Measurements from ENCODE around the gene PPFIBP1. TPM values are rescaled to one million over a fixed set of nuclear protein-coding genes. Genes with fewer than 3 reads are reported as not detected.
A peak's percentile ranks its signal among the peaks of the same experiment; 100 is the strongest.

Gene PPFIBP1
- total RNA-seq, 1 donor from 2014 or later = 31.1 TPM

DNA sequence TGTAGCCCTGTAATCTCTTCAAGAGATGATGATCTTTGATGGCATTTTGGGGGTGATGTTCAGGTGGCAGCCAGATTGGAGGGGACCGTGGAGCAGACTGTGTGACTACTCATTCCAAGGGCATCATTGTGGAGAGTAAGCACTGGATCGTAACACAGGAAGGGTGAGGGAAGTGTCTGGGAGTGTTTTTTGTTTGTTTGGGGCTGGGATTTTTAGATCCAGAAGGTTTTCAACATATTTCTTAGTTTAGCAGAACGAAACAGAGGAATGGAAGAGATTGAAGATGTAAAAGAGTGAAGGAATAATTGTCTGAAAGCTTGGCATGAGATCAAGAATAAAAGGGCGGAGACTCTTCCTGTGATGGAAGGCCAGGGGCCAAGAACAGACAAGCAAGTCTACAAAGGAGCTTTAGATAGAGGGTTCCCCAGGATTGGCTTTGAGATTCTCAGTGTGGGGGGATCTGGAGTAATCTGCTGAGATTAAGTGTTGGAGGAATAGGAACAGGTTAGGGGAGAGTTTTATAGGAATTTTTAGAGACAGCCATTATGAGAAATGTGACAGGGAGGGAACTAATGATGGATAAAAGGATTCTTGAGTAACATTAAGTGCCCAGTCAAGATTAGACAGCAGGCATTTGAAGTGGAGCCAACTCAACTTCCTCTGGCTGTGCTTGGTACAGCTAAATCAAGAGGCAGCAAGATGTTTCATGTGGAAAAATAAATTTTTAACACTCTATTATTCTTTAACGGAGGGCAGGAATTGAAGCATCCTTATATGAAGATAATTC is 92.5 kb downstream of the PPFIBP1 start:
- Histone ChIP-seq H3K27me3 (ENCODE audit: control insufficient read depth, insufficient read depth, low read length) (no peaks in the 10 kb centered on the region), H3K4me3 (ENCODE audit: low read depth, low read length) (no peak overlapping the region), H3K36me3 (ENCODE audit: control insufficient read depth, insufficient read depth, low read length) (peaks cover 4% of the 10 kb centered on the region)
- FAIRE-seq (no peak), DNase-seq (ENCODE audit: low read depth) (peak; percentile 41)
- TF ChIP-seq, protein P1, sequence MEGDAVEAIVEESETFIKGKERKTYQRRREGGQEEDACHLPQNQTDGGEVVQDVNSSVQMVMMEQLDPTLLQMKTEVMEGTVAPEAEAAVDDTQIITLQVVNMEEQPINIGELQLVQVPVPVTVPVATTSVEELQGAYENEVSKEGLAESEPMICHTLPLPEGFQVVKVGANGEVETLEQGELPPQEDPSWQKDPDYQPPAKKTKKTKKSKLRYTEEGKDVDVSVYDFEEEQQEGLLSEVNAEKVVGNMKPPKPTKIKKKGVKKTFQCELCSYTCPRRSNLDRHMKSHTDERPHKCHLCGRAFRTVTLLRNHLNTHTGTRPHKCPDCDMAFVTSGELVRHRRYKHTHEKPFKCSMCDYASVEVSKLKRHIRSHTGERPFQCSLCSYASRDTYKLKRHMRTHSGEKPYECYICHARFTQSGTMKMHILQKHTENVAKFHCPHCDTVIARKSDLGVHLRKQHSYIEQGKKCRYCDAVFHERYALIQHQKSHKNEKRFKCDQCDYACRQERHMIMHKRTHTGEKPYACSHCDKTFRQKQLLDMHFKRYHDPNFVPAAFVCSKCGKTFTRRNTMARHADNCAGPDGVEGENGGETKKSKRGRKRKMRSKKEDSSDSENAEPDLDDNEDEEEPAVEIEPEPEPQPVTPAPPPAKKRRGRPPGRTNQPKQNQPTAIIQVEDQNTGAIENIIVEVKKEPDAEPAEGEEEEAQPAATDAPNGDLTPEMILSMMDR (IDR thresholded peaks at IDR 0.05; ENCODE audit: insufficient read depth, low read length, severe bottlenecking) = no peak

DNA sequence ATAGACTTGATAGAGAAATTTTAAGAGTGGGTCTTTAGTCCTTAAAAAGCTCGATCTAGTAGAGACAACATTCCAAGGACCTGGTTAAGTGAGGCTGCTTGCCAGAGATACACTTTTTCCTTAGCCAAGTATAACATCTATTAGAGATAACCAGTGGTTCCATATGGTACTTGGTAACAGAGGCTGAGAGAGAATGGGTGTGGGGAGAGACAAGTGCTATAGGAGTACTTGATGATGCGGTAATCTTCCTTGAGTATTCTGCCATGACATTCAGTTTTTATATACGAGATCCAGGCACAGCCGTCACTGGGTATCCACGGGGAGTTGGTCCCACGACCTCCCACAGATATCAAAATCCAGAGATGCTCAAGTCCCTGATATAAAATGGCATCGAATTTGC is 94.8 kb downstream of the PPFIBP1 start:
- FAIRE-seq (no peak), DNase-seq (ENCODE audit: low read depth) (no peak)
- H3K4me3 ChIP-seq (ENCODE audit: low read depth, low read length) = no peak overlapping the region
- H3K27me3 ChIP-seq (ENCODE audit: control insufficient read depth, insufficient read depth, low read length) = no peaks in the 10 kb centered on the region
- TF ChIP-seq, protein P1 (IDR thresholded peaks at IDR 0.05; ENCODE audit: insufficient read depth, low read length, severe bottlenecking) = no peak
- peaks cover 3% of the 10 kb centered on the region for H3K36me3 ChIP-seq (ENCODE audit: control insufficient read depth, insufficient read depth, low read length)

DNA sequence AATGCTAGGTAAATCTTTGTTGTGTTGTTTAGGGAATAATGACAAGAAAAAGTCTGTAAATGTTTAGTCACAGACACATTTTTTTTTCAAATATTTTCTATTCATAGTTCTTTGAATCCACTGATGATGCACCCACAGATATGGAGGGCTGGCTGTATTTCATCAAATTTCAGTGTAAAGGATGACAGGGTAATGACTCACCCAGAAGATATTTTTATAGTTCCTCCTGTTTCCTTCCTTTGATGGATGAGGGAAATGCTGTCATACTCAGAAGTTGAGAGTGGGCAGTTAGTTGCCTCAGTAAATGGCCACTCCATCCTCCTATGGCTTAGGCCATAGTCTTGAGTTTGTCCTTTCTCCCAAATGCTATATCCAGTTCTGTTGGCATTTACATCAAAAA is 95.3 kb downstream of the PPFIBP1 start:
- H3K36me3 ChIP-seq (ENCODE audit: control insufficient read depth, insufficient read depth, low read length) = peaks cover 3% of the 10 kb centered on the region
- TF ChIP-seq, protein P1 (IDR thresholded peaks at IDR 0.05; ENCODE audit: insufficient read depth, low read length, severe bottlenecking) = no peak
- no peak overlapping the region for H3K4me3 ChIP-seq (ENCODE audit: low read depth, low read length)
- H3K27me3 ChIP-seq (ENCODE audit: control insufficient read depth, insufficient read depth, low read length) = no peaks in the 10 kb centered on the region
- DNase-seq (ENCODE audit: low read depth) = peak; percentile 91
- no peak for FAIRE-seq

DNA sequence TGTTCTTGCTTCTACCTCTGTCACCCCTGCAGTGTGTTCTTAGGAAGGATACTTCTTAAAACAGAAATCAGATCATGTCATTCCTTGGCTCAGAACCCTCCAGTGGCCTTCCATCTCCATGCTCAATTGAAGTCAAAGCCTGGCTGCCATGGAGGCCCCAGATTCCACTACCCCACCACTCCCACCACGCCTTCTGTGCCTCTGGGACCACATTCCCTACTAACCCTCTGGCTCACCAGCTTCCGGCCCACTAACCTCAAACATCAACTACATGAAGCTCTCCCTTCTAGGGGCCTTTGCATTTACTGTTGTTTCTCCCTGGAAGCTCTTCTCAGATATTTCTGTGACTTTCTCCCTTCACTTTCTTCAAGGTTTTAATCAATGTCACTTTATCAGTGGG is 96.1 kb downstream of the PPFIBP1 start:
- Histone ChIP-seq H3K4me3 (ENCODE audit: low read depth, low read length) (no peak overlapping the region), H3K27me3 (ENCODE audit: control insufficient read depth, insufficient read depth, low read length) (no peaks in the 10 kb centered on the region), H3K36me3 (ENCODE audit: control insufficient read depth, insufficient read depth, low read length) (peaks cover 3% of the 10 kb centered on the region)
- FAIRE-seq = no peak
- DNase-seq (ENCODE audit: low read depth) = no peak
- TF ChIP-seq, protein P1 (IDR thresholded peaks at IDR 0.05; ENCODE audit: insufficient read depth, low read length, severe bottlenecking) = no peak

DNA sequence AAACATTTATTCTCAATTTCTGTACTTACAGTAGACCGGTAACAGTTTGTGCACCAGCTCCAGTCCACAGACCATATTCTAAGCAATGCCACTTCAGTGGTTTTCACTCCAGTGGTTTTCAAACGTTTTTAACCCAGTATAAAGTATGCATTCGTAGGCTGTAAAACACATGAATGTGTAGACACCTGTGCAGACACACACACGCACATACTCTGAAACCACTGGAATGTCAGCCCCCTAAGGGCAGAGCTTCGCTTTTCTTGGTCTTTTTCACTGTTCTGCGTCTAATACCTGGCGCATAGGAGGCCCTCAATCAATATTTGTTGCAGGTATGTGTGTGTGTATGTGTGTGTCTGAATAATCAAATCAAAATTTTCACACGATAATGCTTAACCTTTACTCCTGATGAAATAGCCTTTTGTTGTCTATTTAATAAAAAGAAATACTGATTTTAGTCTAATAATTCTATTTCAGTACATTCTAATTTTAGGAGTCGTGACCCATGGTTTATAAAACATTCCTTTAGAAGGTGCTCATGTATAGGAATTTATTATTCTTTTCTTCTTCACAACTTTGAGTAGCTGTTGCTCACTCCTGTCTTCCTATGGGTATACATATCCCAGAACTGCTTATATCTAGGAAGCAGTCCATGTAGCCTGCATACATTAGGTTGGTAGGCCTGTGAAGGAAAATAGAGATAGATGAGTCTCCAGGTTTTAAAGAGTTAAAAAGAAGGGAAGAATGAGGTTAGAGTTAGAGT is 98.6 kb downstream of the PPFIBP1 start:
- peaks cover 3% of the 10 kb centered on the region for H3K36me3 ChIP-seq (ENCODE audit: control insufficient read depth, insufficient read depth, low read length)
- H3K27me3 ChIP-seq (ENCODE audit: control insufficient read depth, insufficient read depth, low read length) = no peaks in the 10 kb centered on the region
- FAIRE-seq (no peak), DNase-seq (ENCODE audit: low read depth) (no peak)
- TF ChIP-seq, protein P1 (IDR thresholded peaks at IDR 0.05; ENCODE audit: insufficient read depth, low read length, severe bottlenecking) = no peak
- H3K4me3 ChIP-seq (ENCODE audit: low read depth, low read length) = no peak overlapping the region

All from bronchial epithelial cell (primary cell).